Measurements from ENCODE around the gene DEPDC1.
"Not testable (repeated sequence)": the region's sequence is repeated elsewhere in the genome, so short reads cannot be mapped to it uniquely, and the experiment has no call there.

DEPDC1 gene

DNA sequence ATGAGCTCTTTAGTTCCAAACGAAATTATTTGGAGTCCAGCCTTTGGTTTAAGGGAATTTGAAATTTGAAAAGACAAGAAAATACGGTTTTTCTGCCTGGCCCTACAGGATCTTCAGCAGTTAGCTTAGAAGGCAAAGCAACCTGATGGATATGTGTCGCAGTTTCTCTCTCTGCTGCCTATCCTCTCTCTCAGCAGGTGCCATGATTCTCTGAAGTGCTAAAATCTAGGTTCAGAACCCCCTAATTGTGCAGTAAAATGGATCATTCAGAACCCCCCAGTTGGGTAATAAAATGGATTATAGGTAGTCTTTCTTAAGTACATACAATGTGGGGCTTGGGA lies 446 bp upstream of the DEPDC1 start:
- ChIA-PET CTCF (interaction anchor here (0.7 kb wide), 1 partner anchor 18 kb away, joined by 3 read pairs; no protein-coding TSS in a partner anchor), POLR2A (interaction anchor here (0.9 to 1.3 kb wide), 2 partner anchors 10 to 39 kb away, joined by 3 read pairs; no protein-coding TSS in a partner anchor)
- DNase-seq (ENCODE audit: extremely low spot score) = no peak
- TF ChIP-seq SP1 (IDR thresholded peaks at IDR 0.05) (no peak), BHLHE40 (IDR thresholded peaks at IDR 0.05; ENCODE audit: borderline replicate concordance) (no peak), NFRKB (IDR thresholded peaks at IDR 0.05) (no peak), HDGF (IDR thresholded peaks at IDR 0.05; ENCODE audit: borderline replicate concordance) (no peak), FOXA1 (IDR thresholded peaks at IDR 0.05) (no peak), FOXM1 (IDR thresholded peaks at IDR 0.05; ENCODE audit: borderline replicate concordance) (no peak), CTBP1 (IDR thresholded peaks at IDR 0.05; ENCODE audit: borderline replicate concordance) (no peak), FOXK2 (IDR thresholded peaks at IDR 0.05) (no peak), TARDBP (IDR thresholded peaks at IDR 0.05) (no peak), ELF4 (IDR thresholded peaks at IDR 0.05) (no peak), ARNT (IDR thresholded peaks at IDR 0.05) (no peak), LEF1 (IDR thresholded peaks at IDR 0.05; ENCODE audit: borderline replicate concordance) (no peak), SUZ12 (IDR thresholded peaks at IDR 0.05) (no peak), ZNF384 (IDR thresholded peaks at IDR 0.05) (no peak)
- TF ChIP-seq, protein P1, sequence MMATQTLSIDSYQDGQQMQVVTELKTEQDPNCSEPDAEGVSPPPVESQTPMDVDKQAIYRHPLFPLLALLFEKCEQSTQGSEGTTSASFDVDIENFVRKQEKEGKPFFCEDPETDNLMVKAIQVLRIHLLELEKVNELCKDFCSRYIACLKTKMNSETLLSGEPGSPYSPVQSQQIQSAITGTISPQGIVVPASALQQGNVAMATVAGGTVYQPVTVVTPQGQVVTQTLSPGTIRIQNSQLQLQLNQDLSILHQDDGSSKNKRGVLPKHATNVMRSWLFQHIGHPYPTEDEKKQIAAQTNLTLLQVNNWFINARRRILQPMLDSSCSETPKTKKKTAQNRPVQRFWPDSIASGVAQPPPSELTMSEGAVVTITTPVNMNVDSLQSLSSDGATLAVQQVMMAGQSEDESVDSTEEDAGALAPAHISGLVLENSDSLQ (IDR thresholded peaks at IDR 0.05) = no peak

DNA sequence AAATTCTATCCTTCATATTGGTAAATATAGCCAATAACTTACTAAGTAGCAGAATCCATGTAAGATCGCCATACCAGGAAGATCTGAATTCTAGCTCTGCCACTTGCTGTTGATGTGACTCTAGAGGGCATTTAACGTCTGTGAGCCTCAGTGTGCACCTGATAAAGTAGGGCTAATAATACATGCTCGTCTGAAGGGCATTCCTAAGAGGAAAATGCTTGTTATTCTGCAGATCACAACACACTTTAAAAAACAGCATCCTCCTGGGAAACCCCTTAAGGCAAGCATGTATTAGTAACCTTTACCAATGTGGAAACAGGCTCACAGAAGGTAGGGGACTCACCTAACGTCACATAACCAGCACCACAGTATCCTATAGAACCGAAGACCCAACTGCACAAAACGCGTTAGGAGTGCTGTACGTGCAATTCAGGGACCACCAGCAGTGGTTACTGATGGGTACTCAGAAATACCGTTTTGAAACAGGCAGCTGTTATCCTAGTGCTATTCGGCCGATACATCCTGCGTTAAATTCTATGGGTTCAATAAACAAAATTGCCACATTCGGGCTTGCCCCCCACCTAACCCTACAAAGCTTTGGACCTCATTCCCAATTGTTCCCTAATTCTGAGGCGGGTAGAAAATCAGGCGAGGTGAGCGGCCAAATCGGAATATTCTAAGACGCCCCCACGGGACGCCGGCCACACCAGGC lies 758 bp downstream of the DEPDC1 start:
- DNase-seq (ENCODE audit: extremely low spot score) = peak; percentile 22
- POLR2A ChIA-PET = interaction anchor here (0.9 to 1.3 kb wide), 2 partner anchors 9 to 40 kb away, joined by 3 read pairs; no protein-coding TSS in a partner anchor
- CTCF ChIA-PET = no interaction called here
- TF ChIP-seq FOXK2 (IDR thresholded peaks at IDR 0.05) = no peak
- TF ChIP-seq LEF1 (IDR thresholded peaks at IDR 0.05; ENCODE audit: borderline replicate concordance) = no peak
- TF ChIP-seq SUZ12 (IDR thresholded peaks at IDR 0.05) = no peak
- TF ChIP-seq ELF4 (IDR thresholded peaks at IDR 0.05) = no peak
- TF ChIP-seq SP1 (IDR thresholded peaks at IDR 0.05) = no peak
- TF ChIP-seq CTBP1 (IDR thresholded peaks at IDR 0.05; ENCODE audit: borderline replicate concordance) = no peak
- TF ChIP-seq, protein P1 (IDR thresholded peaks at IDR 0.05) = no peak
- TF ChIP-seq FOXM1 (IDR thresholded peaks at IDR 0.05; ENCODE audit: borderline replicate concordance) = no peak
- TF ChIP-seq FOXA1 (IDR thresholded peaks at IDR 0.05) = no peak
- no peak for TF ChIP-seq HDGF (IDR thresholded peaks at IDR 0.05; ENCODE audit: borderline replicate concordance)
- no peak for TF ChIP-seq ARNT (IDR thresholded peaks at IDR 0.05)
- no peak for TF ChIP-seq BHLHE40 (IDR thresholded peaks at IDR 0.05; ENCODE audit: borderline replicate concordance)
- TF ChIP-seq ZNF384 (IDR thresholded peaks at IDR 0.05) = no peak
- no peak for TF ChIP-seq NFRKB (IDR thresholded peaks at IDR 0.05)

DNA sequence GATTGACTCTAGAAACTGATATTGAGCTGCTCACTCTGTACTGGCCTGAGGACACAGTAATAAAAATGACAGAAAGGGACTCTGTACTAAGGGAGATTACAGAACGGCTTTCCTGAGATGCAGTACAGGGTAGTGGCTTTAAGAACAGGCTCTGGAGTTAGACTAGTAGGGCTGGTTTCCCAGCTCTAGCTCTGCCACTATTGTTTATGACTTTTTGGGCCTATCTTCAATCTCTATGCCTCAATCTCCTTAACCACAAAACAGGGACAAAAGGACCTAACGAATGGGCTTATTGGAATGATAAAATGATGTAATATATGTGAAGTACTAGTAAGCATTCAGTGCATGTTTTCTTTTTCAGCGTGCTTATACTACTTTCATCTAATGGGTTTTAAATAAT lies 1.4 kb downstream of the DEPDC1 start:
- TF ChIP-seq, protein P1 (IDR thresholded peaks at IDR 0.05) = peak; percentile 54; the same call in 1 of the 2 replicates
- TF ChIP-seq ELF4 (IDR thresholded peaks at IDR 0.05) = no peak
- ChIA-PET POLR2A (interaction anchor here (0.9 kb wide), 1 partner anchor 8 kb away, joined by 3 read pairs; no protein-coding TSS in a partner anchor), CTCF (no interaction called here)
- DNase-seq (ENCODE audit: extremely low spot score) = peak; percentile 27

DNA sequence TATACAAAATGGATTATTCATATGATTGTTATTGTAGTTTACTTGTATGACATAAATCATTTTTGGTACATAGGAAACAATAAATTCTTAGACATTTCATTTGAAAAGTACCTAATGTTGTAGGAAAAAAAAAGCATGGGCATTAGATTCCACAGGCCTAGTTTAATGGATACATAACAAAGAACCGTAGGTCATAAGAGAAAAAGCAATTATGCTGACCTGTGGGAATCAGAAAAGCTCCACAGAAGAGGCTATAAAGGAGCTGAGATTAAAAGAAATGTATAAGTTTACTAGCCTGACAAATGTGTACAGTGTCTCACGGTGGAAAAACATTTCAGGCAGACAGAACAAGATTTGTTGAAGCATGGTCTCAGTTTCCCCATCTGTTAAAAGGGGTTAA lies 3.7 kb downstream of the DEPDC1 start:
- POLR2A ChIA-PET = no interaction called here
- DNase-seq (ENCODE audit: extremely low spot score) = no peak
- no peak for TF ChIP-seq FOXA1 (IDR thresholded peaks at IDR 0.05)
- TF ChIP-seq, protein P1 (IDR thresholded peaks at IDR 0.05) = 0 out of 2 replicates have a peak, but pooled peaks have one; percentile 26
- CTCF ChIA-PET = no interaction called here

DNA sequence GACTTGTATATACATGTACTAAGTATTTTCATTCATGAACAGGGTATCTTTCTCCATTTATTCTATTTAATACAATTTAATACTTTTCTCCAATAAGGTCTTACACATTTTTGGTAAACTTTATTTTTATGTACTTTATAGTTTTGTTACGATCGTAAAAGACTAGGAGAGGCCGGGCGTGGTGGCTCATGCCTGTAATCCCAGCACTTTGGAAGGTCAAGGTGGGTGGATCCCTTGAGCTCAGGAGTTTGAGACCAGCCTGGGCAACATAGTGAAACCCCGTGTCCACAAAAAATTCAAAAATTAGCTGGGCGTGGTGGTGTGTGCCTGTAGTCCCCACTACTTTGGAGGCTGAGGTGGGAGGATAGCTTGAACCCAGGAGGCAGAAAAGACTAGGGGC lies 4.6 kb downstream of the DEPDC1 start:
- DNase-seq (ENCODE audit: extremely low spot score); CTCF ChIA-PET: not testable (repeated sequence)

DNA sequence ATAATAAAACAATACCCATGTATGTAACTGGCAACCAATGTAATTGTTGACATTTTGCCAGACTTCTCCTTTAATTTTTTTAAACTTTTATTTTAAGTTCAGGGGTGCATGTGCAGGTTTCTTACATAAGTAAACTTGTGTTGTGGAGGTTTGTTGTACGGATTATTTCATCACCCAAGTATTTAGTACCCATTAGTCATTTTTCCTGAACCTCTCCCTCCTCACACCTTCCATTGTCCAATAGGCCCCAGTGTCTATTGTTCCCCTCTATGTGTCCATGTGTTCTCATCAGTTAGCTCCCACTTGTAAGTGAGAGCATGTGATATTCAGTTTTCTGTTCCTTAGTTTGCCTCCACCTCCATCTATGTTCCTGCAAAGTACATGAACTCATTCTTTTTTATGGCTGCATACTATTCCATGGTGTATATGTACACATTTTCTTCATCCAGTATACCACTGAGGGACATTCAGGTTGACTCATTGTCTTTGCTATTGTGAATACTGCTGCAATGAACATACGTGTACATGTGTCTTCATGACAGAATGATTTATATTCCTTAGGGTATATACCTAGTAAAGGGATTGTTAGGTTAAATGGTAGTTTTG lies 6.7 kb downstream of the DEPDC1 start:
- DNase-seq (ENCODE audit: extremely low spot score) = no peak
- TF ChIP-seq, protein P1 (IDR thresholded peaks at IDR 0.05) = peak; percentile 37; the same call in 1 of the 2 replicates
- no peak for TF ChIP-seq CTBP1 (IDR thresholded peaks at IDR 0.05; ENCODE audit: borderline replicate concordance)
- ChIA-PET CTCF (no interaction called here), POLR2A (no interaction called here)

More for the DNA sequence above, 4.6 kb downstream of the DEPDC1 start:
- POLR2A ChIA-PET = not testable (repeated sequence)

Measured in HEK293T (cell line).